Heart left ventricle (tissue), 16 donors: Measurements from ENCODE around the gene ANKRD53. TPM values are rescaled to one million over a fixed set of nuclear protein-coding genes. Genes with fewer than 3 reads are reported as not detected.

Experiments
- ATAC-seq, 4 donors: fragments of 200-7000 bp; cut with Tn5 transposase; one replicate each; pipeline ENCODE4 v1.9.1; 2020 to 2022; ENCODE audit warnings: moderate library complexity in 4 of 4, mild to moderate bottlenecking in 3 of 4, moderate number of reproducible peaks in 1 of 4
- DNase-seq, 5 donors: peaks; one replicate each; pipeline ENCODE4 v3.0.0-alpha.2; 2020
- H3K27ac ChIP-seq, 12 donors: fragments of 200-600 bp; sonication (generic) in 4 of 12; one replicate each; pipeline versions ENCODE4 v1.5.0 to v1.8.0; 2016 to 2022; ENCODE audit warnings: mild to moderate bottlenecking in 2 of 12
- H3K27me3 ChIP-seq, 9 donors: fragments of 200-600 bp; sonication (generic) in 2 of 9; one replicate each; pipeline versions ENCODE4 v1.5.1 to v1.8.0; 2016 to 2022; ENCODE audit warnings: mild to moderate bottlenecking in 3 of 9
- H3K36me3 ChIP-seq, 9 donors: fragments of 200-600 bp; sonication (generic) in 2 of 9; one replicate each; pipeline versions ENCODE4 v1.5.0 to v1.8.0; 2018 to 2022; ENCODE audit warnings: mild to moderate bottlenecking in 2 of 9
- H3K4me1 ChIP-seq, 12 donors: fragments of 200-600 bp; sonication (generic) in 4 of 12; one replicate each; pipeline versions ENCODE4 v1.5.0 to v1.8.0; 2016 to 2022; ENCODE audit warnings: mild to moderate bottlenecking in 3 of 12
- H3K4me3 ChIP-seq, 12 donors: fragments of 200-600 bp; sonication (generic) in 4 of 12; one replicate each; pipeline versions ENCODE4 v1.5.0 to v1.8.0; 2017 to 2022; ENCODE audit warnings: mild to moderate bottlenecking in 9 of 12, moderate library complexity in 4 of 12
- H3K9me3 ChIP-seq, 12 donors: fragments of 200-600 bp; sonication (generic) in 4 of 12; one replicate each; pipeline versions ENCODE4 v1.5.0 to v1.8.0; 2016 to 2022; ENCODE audit warnings: mild to moderate bottlenecking in 1 of 12
- POLR2A ChIP-seq, 2 donors: fragments of 450-650 bp; IDR thresholded peaks; one replicate each; pipeline ENCODE4 v1.6.1; 2017; ENCODE audit warnings: antibody characterized with exemption in 2 of 2, mild to moderate bottlenecking in 2 of 2, moderate library complexity in 2 of 2
- WGBS, 4 donors: extraction: QIAGEN DNeasy Blood & Tissue Kit in 2 of 4; methylation state at CpG; one replicate each; pipeline versions ENCODE4 v1.1.5 to v1.1.7; 2013 to 2018; 5-methylcytosine and 5-hydroxymethylcytosine counted together
- intact Hi-C, 10 donors: fragments of 100-400 bp; cut with DNase I; formaldehyde crosslinking; loops; one replicate each; pipeline versions ENCODE4 v1.11.1 to v1.14.2; 2022
- polyA plus RNA-seq, 2 donors: library from polyadenylated mRNA; stranded (reverse); fragments of 200-250 nt; gene quantifications; one replicate each; pipeline ENCODE4 v1.2.3, GENCODE V29; 2013
- total RNA-seq, 9 donors: library from RNA; depleted of rRNA in 2 of 9; stranded (reverse); fragments of >200 nt in 2 of 9; fragmentation: NEBNext Ultra II Directional in 3 of 9; extraction: Animal tissue kit (Norgen Biotek cat#: 25700) in 3 of 9; gene quantifications; one replicate each; pipeline versions ENCODE4 v1.1.0 to v1.2.4, GENCODE V29; 2016 to 2023
- TF ChIP-seq, protein P1 (sequence below), 12 donors: fragments of 200-600 bp; sonication (generic) in 4 of 12; IDR thresholded peaks; one replicate each; pipeline versions ENCODE4 v1.5.0 to v1.8.0; 2018 to 2022; ENCODE audit warnings: antibody characterized with exemption in 12 of 12, mild to moderate bottlenecking in 5 of 12
- donor health status: ischemic (EF 13 %, LVEDD 7.1; RV severe dilation, severe dysfunction).
- donor health status: healthy with polysubstance abuse.
- donor health status: DM: no; HTN: yes; CAD: no.
- donor health status: DM: no; HTN: no; CAD: no.
- donor health status: ischemic (EF 25% LVEDD 6.9; RV normal size, moderate dysfunction).
- donor health status: ischemic (EF 25% LVEDD 5.7; RV mildly dilated, moderate dysfunction).
- donor health status: healthy.
- donor health status: DM: yes; HTN: yes; CAD: no.
- donor health status: ischemic (EF 35%, LVEDD 5.7; RV mildly dilated, moderate dysfunction).
- donor health status: nonischemic (EF 11% LVEDD 7.7; RV severe dilation, severe dysfunction).
- donor health status: DM: yes; HTN: yes; CAD: no.
- donor health status: PGD.
- donor health status: ischemic (EF 29% LVEDD 5.4; RV normal size, mild dysfunction).
- donor health status: nonischemic (EF 23%, LVEDD 6.1; RV moderate dilation, normal function).

ANKRD53 gene
- total and polyA plus RNA-seq, 11 donors = 0.28 to 1.8 (median 0.44) TPM; not detected in 2

- no peak for DNase-seq
- intact Hi-C loops = no loop called here
Measured at GRCh38 chr2:70984228-70984575, 5.8 kb downstream of the ANKRD53 start.

DNA sequence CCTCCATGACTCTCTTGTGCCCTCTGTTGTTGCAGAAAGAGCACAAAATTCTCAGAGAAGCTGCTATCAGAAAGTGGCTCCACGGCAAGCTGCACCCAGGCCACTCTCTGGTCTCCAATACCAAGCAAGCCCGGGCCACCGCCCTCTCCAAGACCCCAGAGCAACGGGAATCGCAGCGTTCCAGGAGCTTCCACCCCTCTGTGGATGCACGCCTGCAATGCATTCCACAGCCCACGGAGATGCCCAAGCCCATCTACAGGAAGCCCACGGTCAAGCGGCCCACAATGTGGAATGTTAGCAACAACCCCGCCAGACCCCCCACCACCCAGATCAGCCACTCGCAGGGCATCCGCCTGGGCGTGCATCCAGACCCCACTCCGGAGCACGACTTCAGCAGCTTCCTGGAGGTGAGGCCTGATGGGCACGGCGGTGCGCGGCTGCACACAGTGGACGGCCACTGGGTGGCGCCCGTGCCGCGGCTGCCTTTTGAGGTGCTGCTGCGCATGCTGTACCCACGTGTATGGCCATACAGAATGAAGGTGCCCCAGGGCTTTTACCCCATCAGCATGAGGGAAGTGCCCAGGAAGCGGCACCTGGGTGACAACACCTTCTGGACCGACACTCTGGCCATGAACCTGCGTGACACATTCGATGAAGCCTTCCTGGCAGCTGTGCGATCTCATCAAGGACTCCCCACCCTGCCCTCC is 6.3 kb downstream of the ANKRD53 start:
- peak; percentile 38 to 83 (median 60) for DNase-seq
- intact Hi-C loops = no loop called here
- TF ChIP-seq, protein P1, sequence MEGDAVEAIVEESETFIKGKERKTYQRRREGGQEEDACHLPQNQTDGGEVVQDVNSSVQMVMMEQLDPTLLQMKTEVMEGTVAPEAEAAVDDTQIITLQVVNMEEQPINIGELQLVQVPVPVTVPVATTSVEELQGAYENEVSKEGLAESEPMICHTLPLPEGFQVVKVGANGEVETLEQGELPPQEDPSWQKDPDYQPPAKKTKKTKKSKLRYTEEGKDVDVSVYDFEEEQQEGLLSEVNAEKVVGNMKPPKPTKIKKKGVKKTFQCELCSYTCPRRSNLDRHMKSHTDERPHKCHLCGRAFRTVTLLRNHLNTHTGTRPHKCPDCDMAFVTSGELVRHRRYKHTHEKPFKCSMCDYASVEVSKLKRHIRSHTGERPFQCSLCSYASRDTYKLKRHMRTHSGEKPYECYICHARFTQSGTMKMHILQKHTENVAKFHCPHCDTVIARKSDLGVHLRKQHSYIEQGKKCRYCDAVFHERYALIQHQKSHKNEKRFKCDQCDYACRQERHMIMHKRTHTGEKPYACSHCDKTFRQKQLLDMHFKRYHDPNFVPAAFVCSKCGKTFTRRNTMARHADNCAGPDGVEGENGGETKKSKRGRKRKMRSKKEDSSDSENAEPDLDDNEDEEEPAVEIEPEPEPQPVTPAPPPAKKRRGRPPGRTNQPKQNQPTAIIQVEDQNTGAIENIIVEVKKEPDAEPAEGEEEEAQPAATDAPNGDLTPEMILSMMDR (IDR thresholded peaks at IDR 0.05) = peak; percentile 44 to 85 (median 62)
- TF ChIP-seq POLR2A (IDR thresholded peaks at IDR 0.05) = no peak

More at GRCh38 chr2:70984228-70984575, 5.8 kb downstream of the ANKRD53 start:
- Histone ChIP-seq H3K27me3 (no peaks in the 10 kb centered on the region), H3K9me3 (no peaks in the 10 kb centered on the region), H3K4me1 (peaks cover 0 to 34% (median 17%) of the 10 kb centered on the region in 12 donors), H3K36me3 (peaks cover 0 to 41% (median 33%) of the 10 kb centered on the region in 9 donors), H3K4me3 (no peak overlapping the region), H3K27ac (no peak overlapping the region)
- 91 to 96% (median 95%) methylated on average over 3 of the region's 3 CpGs for WGBS, 4 donors
- no peak for ATAC-seq
- TF ChIP-seq, protein P1 (IDR thresholded peaks at IDR 0.05) = no peak
- TF ChIP-seq POLR2A (IDR thresholded peaks at IDR 0.05) = no peak

GRCh38 chr2:70985283-70985688 is 6.9 kb downstream of the ANKRD53 start:
- ATAC-seq = no peak
- intact Hi-C loops = no loop called here
- Histone ChIP-seq H3K36me3 (peaks cover 0 to 52% (median 44%) of the 10 kb centered on the region in 9 donors), H3K4me3 (no peak overlapping the region), H3K9me3 (no peaks in the 10 kb centered on the region), H3K4me1 (peaks cover 0 to 35% (median 17%) of the 10 kb centered on the region in 12 donors), H3K27ac (no peak overlapping the region), H3K27me3 (no peaks in the 10 kb centered on the region)
- WGBS, 4 donors = 78 to 84% (median 82%) methylated on average over 5 of the region's 5 CpGs
- peak in 1 of 5 donors; percentile 28 for DNase-seq
- TF ChIP-seq, protein P1 (IDR thresholded peaks at IDR 0.05) = no peak
- no peak for TF ChIP-seq POLR2A (IDR thresholded peaks at IDR 0.05)

More for the DNA sequence above, 6.3 kb downstream of the ANKRD53 start:
- H3K9me3 ChIP-seq = no peaks in the 10 kb centered on the region
- peaks cover 0 to 47% (median 38%) of the 10 kb centered on the region in 9 donors for H3K36me3 ChIP-seq
- H3K4me1 ChIP-seq = peaks cover 0 to 34% (median 17%) of the 10 kb centered on the region in 12 donors
- H3K27ac ChIP-seq = no peak overlapping the region
- no peaks in the 10 kb centered on the region for H3K27me3 ChIP-seq
- ATAC-seq = peak in 3 of 4 donors; percentile 71 to 84 (median 77)
- WGBS, 4 donors = 37 to 81% (median 49%) methylated on average over 9 to 32 of the region's 32 CpGs
- H3K4me3 ChIP-seq = no peak overlapping the region

DNA sequence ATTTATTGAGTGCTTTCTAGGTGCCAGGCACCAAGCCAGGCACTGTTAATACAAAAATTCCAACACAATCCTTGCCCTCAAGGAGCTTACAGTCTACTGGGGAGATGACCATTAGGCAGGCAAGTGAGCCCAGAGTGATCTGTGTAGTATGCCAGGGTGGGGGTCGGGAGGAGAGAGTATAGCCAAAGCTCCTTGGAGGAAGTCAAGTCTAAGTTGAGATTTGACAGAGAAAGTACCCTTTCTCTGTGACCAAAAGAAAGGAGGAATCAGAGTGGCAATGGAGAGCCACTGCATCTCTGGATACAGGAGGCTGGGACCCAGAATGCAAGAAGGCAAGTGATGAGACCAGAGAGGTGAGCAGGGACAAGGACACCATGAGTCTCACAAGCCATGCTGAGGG is 7.5 kb downstream of the ANKRD53 start:
- TF ChIP-seq, protein P1 (IDR thresholded peaks at IDR 0.05) = no peak
- TF ChIP-seq POLR2A (IDR thresholded peaks at IDR 0.05) = no peak
- Histone ChIP-seq H3K27me3 (no peaks in the 10 kb centered on the region), H3K27ac (no peak overlapping the region), H3K36me3 (peaks cover 0 to 59% (median 50%) of the 10 kb centered on the region in 9 donors), H3K4me1 (peaks cover 0 to 35% (median 17%) of the 10 kb centered on the region in 12 donors), H3K9me3 (no peaks in the 10 kb centered on the region), H3K4me3 (no peak overlapping the region)
- no peak for ATAC-seq
- WGBS, 4 donors = 93 to 96% (median 94%) methylated on average over 1 of the region's 1 CpG
- intact Hi-C loops = no loop called here
- DNase-seq = no peak
